Measurements from ENCODE around the gene MPPE1. TPM values are rescaled to one million over a fixed set of nuclear protein-coding genes. Genes with fewer than 3 reads are reported as not detected.

The MPPE1 gene
- total RNA-seq, 1 experiment from 2014 or later = 21.4 TPM

GRCh38 chr18:11951390-11951851 lies 43.3 kb upstream of the MPPE1 start (continued):
- TF ChIP-seq REST (IDR thresholded peaks at IDR 0.05; ENCODE audit: low read depth) (no peak), ZNF274 (IDR thresholded peaks at IDR 0.05; ENCODE audit: low read depth, low read length) (no peak), RAD21 (IDR thresholded peaks at IDR 0.05; ENCODE audit: low read depth) (no peak), SRF (IDR thresholded peaks at IDR 0.05; ENCODE audit: low read depth) (no peak), ZBTB33 (IDR thresholded peaks at IDR 0.05; ENCODE audit: extremely low read depth, insufficient replicate concordance, low read length) (no peak)

- Histone ChIP-seq H2AFZ (ENCODE audit: low read depth, low read length, poor library complexity, severe bottlenecking) (no peak overlapping the region), H3K4me3 (replicated peaks in 1 of 2; ENCODE audit: low read depth in 1 of 2, low read length in 2 of 2) (no peak overlapping the region), H3K4me1 (ENCODE audit: control insufficient read depth in 1 of 2, insufficient read depth in 2 of 2, low read length in 2 of 2) (peaks cover 21 to 35% of the 10 kb centered on the region in 2 experiments), H4K20me1 (ENCODE audit: insufficient read depth) (no peaks in the 10 kb centered on the region), H3K9me2 (ENCODE audit: insufficient read depth) (no peaks in the 10 kb centered on the region), H3K27ac (ENCODE audit: low read depth, low read length) (no peak overlapping the region), H3K4me2 (ENCODE audit: low read length) (no peak overlapping the region), H3K27me3 (ENCODE audit: insufficient read depth, low read length) (no peaks in the 10 kb centered on the region), H3K36me3 (ENCODE audit: control insufficient read depth in 1 of 2, insufficient read depth in 2 of 2, low read length in 2 of 2) (no peaks in the 10 kb centered on the region), H3K79me2 (ENCODE audit: insufficient read depth, low read length) (no peaks in the 10 kb centered on the region), H3K9me3 (ENCODE audit: control insufficient read depth in 1 of 2, insufficient read depth in 1 of 2, low read depth in 1 of 2, low read length in 2 of 2) (no peaks in the 10 kb centered on the region), H3K9ac (ENCODE audit: low read length) (no peak overlapping the region)
- no TSS peak for BruUV-seq (replicated peaks)
- ATAC-seq = no peak
- intact Hi-C loops (cut with micrococcal nuclease) = no loop called here
- TF ChIP-seq EZH2 (IDR thresholded peaks at IDR 0.05) (no peak), EZH2phosphoT487 (IDR thresholded peaks at IDR 0.05; ENCODE audit: borderline replicate concordance) (no peak), YY1 (IDR thresholded peaks at IDR 0.05; ENCODE audit: extremely low read depth, insufficient replicate concordance, low read depth, low read length) (no peak), POLR2A (IDR thresholded peaks at IDR 0.05; ENCODE audit: borderline replicate concordance, extremely low read depth, insufficient read depth, insufficient read length) (no peak), MAX (IDR thresholded peaks at IDR 0.05) (no peak), ZFX (IDR thresholded peaks at IDR 0.05) (no peak), ZNF274 (IDR thresholded peaks at IDR 0.05; ENCODE audit: low read depth, low read length) (no peak), JUND (IDR thresholded peaks at IDR 0.05) (no peak), ELF1 (IDR thresholded peaks at IDR 0.05; ENCODE audit: borderline replicate concordance, low read depth) (no peak), SP1 (IDR thresholded peaks at IDR 0.05; ENCODE audit: low read depth) (no peak), CBX3 (IDR thresholded peaks at IDR 0.05; ENCODE audit: low read depth) (no peak), SIN3A (IDR thresholded peaks at IDR 0.05; ENCODE audit: low read depth) (no peak)
- DNase-seq (ENCODE audit: low read depth, low spot score) = no peak
- ChIA-PET RAD21 (ENCODE audit: low non-redundant PET in 1 of 2, low total read pairs in 2 of 2, uncharacterized antibody in 2 of 2, unreplicated experiment in 2 of 2) (no interaction called here), POLR2A (no interaction called here), CTCF (interaction anchor here (1.2 to 3.6 kb wide), 2 partner anchors 12 to 88 kb away, joined by 4 to 17 read pairs; no protein-coding TSS in a partner anchor)
Observed at GRCh38 chr18:11950824-11951223, 42.7 kb upstream of the MPPE1 start.

Data from HCT116 (cell line).